Naive thymus-derived CD4-positive, alpha-beta T cell (primary cell): ENCODE measurements around the gene TNFAIP2. TPM values are rescaled to one million over a fixed set of nuclear protein-coding genes. Genes with fewer than 3 reads are reported as not detected.

Experiments
- polyA plus RNA-seq, 2 donors: library from polyadenylated mRNA; unstranded; fragments of 300-500 nt; fragmentation: Illumina TruSeq; gene quantifications; one replicate each; pipeline ENCODE4 v1.2.3, GENCODE V29; 2021
- total RNA-seq, 6 experiments: library from RNA in 5 of 6; stranded (reverse) in 5 of 6; gene quantifications; 1 replicate in 5 of 6; 2 replicates in 1 of 6; pipeline ENCODE4 v1.2.3 and lab custom pipeline; 2021 to 2026

The TNFAIP2 gene
- total and polyA plus RNA-seq, 7 experiments from 2014 or later, result 1.1 to 309 (median 5.5) TPM; not detected in 2

Other genes with a start within 250 kb of the TNFAIP2 start
- 10 to 100 TPM in 2 of 5 experiments, 1 to 10 TPM in 2, under 1 TPM in 1; 0.53 to 11.0 (median 4.0) TPM for gene AMN, start 200.8 kb upstream of the TNFAIP2 start, total RNA-seq
- gene AMN, start 200.8 kb upstream of the TNFAIP2 start, polyA plus RNA-seq, result 1 to 10 TPM; 3.0 to 3.8 TPM
- gene CDC42BPB, start 65.9 kb upstream of the TNFAIP2 start, total RNA-seq, result 10 to 100 TPM in 1 of 5 experiments, 1 to 10 TPM in 3, under 1 TPM in 1; 0.87 to 16.0 (median 5.5) TPM
- gene CDC42BPB, start 65.9 kb upstream of the TNFAIP2 start, polyA plus RNA-seq, result under 1 TPM; 0.34 to 0.43 TPM
- gene LBHD2, start 39.3 kb upstream of the TNFAIP2 start, total RNA-seq, result not detected
- gene LBHD2, start 39.3 kb upstream of the TNFAIP2 start, polyA plus RNA-seq, result not detected
- not detected for gene EXOC3L4, start 28.7 kb upstream of the TNFAIP2 start, total RNA-seq
- not detected for gene EXOC3L4, start 28.7 kb upstream of the TNFAIP2 start, polyA plus RNA-seq
- gene EIF5, start 210.8 kb downstream of the TNFAIP2 start, total RNA-seq, result 100 to 1,000 TPM; 182 to 716 (median 322) TPM
- 100 to 1,000 TPM; 280 to 447 TPM for gene EIF5, start 210.8 kb downstream of the TNFAIP2 start, polyA plus RNA-seq